Testis (tissue), 3 donors: ENCODE measurements around the gene ST8SIA1. TPM values are rescaled to one million over a fixed set of nuclear protein-coding genes. Genes with fewer than 3 reads are reported as not detected.

Experiments used
- DNase-seq: peaks from one replicate; pipeline ENCODE4 v3.0.0-alpha.2; 2019
- H3K27ac ChIP-seq, 2 donors: fragments of 200-600 bp; sonication (generic); one replicate each; pipeline ENCODE4 v1.5.1; 2019
- H3K27me3 ChIP-seq: fragments of 200-600 bp; sonication (generic); one replicate; pipeline ENCODE4 v1.5.1; 2019
- H3K36me3 ChIP-seq: fragments of 200-600 bp; sonication (generic); one replicate; pipeline ENCODE4 v1.5.1; 2017; ENCODE audit warnings: low read depth; ENCODE audit errors: missing control alignments
- H3K4me1 ChIP-seq: fragments of 200-600 bp; sonication (generic); one replicate; pipeline ENCODE4 v1.5.1; 2019
- H3K4me3 ChIP-seq, 2 donors: fragments of 200-600 bp; sonication (generic); one replicate each; pipeline ENCODE4 v1.5.1; 2017 to 2019
- H3K9me3 ChIP-seq: fragments of 200-600 bp; sonication (generic); one replicate; pipeline ENCODE4 v1.5.1; 2017
- CTCF ChIP-seq, 3 experiments: fragments of 450-650 bp in 2 of 3; fragments of 200-600 bp in 1 of 3; sonication (generic) in 1 of 3; IDR thresholded peaks; one replicate each; pipeline ENCODE4 v1.5.1; 2016 to 2019; ENCODE audit warnings: antibody characterized with exemption in 3 of 3, mild to moderate bottlenecking in 2 of 3, moderate library complexity in 1 of 3
- POLR2A ChIP-seq: fragments of 450-650 bp; IDR thresholded peaks from one replicate; pipeline ENCODE4 v1.6.1; 2017; ENCODE audit warnings: antibody characterized with exemption, mild to moderate bottlenecking, moderate library complexity
- WGBS, 2 donors: methylation state at CpG; one replicate each; pipeline ENCODE4 v1.1.5; 2018; 5-methylcytosine and 5-hydroxymethylcytosine counted together
- intact Hi-C: fragments of 100-400 bp; cut with DNase I; formaldehyde crosslinking; loops from one replicate; pipeline ENCODE4 v1.15.1; 2023; ENCODE audit warnings: low total_unique reads
- polyA plus RNA-seq: library from polyadenylated mRNA; stranded (reverse); fragments of 350-450 nt; fragmentation: Illumina TruSeq; extraction: RNeasy Lipid Tissue Mini Kit (QIAGEN cat#74804); gene quantifications from one replicate; pipeline ENCODE4 v1.2.3, GENCODE V29; 2014; ENCODE audit warnings: low read depth, low replicate concordance; ENCODE audit not compliant: insufficient read depth
- total RNA-seq, 2 donors: library from RNA; depleted of rRNA; stranded (reverse); fragments of >200 nt; gene quantifications; one replicate each; pipeline ENCODE4 v1.2.3, GENCODE V29; 2016

ST8SIA1 gene
- total and polyA plus RNA-seq, 3 donors from 2014 or later = 6.5 to 13.6 (median 12.0) TPM

- intact Hi-C loops = no loop called here
- H3K27ac ChIP-seq = no peak overlapping the region
- H3K27me3 ChIP-seq = no peaks in the 10 kb centered on the region
- WGBS, 2 donors = 85 to 88% methylated on average over 3 of the region's 3 CpGs
- no peak for DNase-seq
- H3K9me3 ChIP-seq = no peaks in the 10 kb centered on the region
- no peaks in the 10 kb centered on the region for H3K4me1 ChIP-seq
- TF ChIP-seq POLR2A (no peak), CTCF (IDR thresholded peaks at IDR 0.05) (no peak)
- H3K4me3 ChIP-seq = no peak overlapping the region
- H3K36me3 ChIP-seq = no peaks in the 10 kb centered on the region
Measured at GRCh38 chr12:22357531-22357930, 23.0 kb upstream of the ST8SIA1 start.

GRCh38 chr12:22356231-22356630, 21.7 kb upstream of the ST8SIA1 start:
- Histone ChIP-seq H3K9me3 (no peaks in the 10 kb centered on the region), H3K36me3 (no peaks in the 10 kb centered on the region), H3K27me3 (no peaks in the 10 kb centered on the region), H3K4me3 (no peak overlapping the region), H3K27ac (no peak overlapping the region), H3K4me1 (no peaks in the 10 kb centered on the region)
- WGBS, 2 donors = 64 to 70% methylated on average over 1 of the region's 1 CpG
- no peak for DNase-seq
- TF ChIP-seq POLR2A = no peak
- TF ChIP-seq CTCF (IDR thresholded peaks at IDR 0.05) = no peak
- intact Hi-C loops = no loop called here

- Histone ChIP-seq H3K4me3 (no peak overlapping the region), H3K27ac (no peak overlapping the region), H3K9me3 (no peaks in the 10 kb centered on the region), H3K4me1 (no peaks in the 10 kb centered on the region), H3K27me3 (no peaks in the 10 kb centered on the region), H3K36me3 (no peaks in the 10 kb centered on the region)
- intact Hi-C loops = no loop called here
- TF ChIP-seq POLR2A (no peak), CTCF (IDR thresholded peaks at IDR 0.05) (no peak)
- 88 to 89% methylated on average over 5 of the region's 5 CpGs for WGBS, 2 donors
- no peak for DNase-seq
Measured at GRCh38 chr12:22355011-22355580, 20.6 kb upstream of the ST8SIA1 start.

- Histone ChIP-seq H3K4me3 (no peak overlapping the region), H3K9me3 (no peaks in the 10 kb centered on the region), H3K4me1 (no peaks in the 10 kb centered on the region), H3K27ac (no peak overlapping the region), H3K36me3 (no peaks in the 10 kb centered on the region), H3K27me3 (no peaks in the 10 kb centered on the region)
- TF ChIP-seq POLR2A = no peak
- no peak for TF ChIP-seq CTCF (IDR thresholded peaks at IDR 0.05)
- WGBS, 2 donors = 93 to 100% methylated on average over 1 of the region's 1 CpG
- intact Hi-C loops = no loop called here
- DNase-seq = no peak
Measured at GRCh38 chr12:22353615-22354325, 19.3 kb upstream of the ST8SIA1 start.

- Histone ChIP-seq H3K36me3 (no peaks in the 10 kb centered on the region), H3K27ac (no peak overlapping the region), H3K27me3 (no peaks in the 10 kb centered on the region), H3K4me1 (no peaks in the 10 kb centered on the region), H3K9me3 (no peaks in the 10 kb centered on the region), H3K4me3 (no peak overlapping the region)
- WGBS, 2 donors = 55 to 63% methylated on average over 4 of the region's 4 CpGs
- DNase-seq = no peak
- intact Hi-C loops = no loop called here
- TF ChIP-seq POLR2A = no peak
- no peak for TF ChIP-seq CTCF (IDR thresholded peaks at IDR 0.05)
Measured at GRCh38 chr12:22350886-22351285, 16.4 kb upstream of the ST8SIA1 start.
